BE2C (cell line): Measurements from ENCODE around the gene PSME3.

Experiments
- DNase-seq: peaks from one replicate; pipeline ENCODE4 v3.0.0-alpha.2; 2020
- H3K27me3 ChIP-seq: fragments of 250-450 bp; sonication (Bioruptor Pico); 2 replicates; pipeline ENCODE4 v1.5.1; 2020; ENCODE audit warnings: mild to moderate bottlenecking
- H3K36me3 ChIP-seq: fragments of 250-450 bp; sonication (Bioruptor Pico); 2 replicates; pipeline ENCODE4 v1.5.1; 2020; ENCODE audit warnings: mild to moderate bottlenecking
- H3K4me1 ChIP-seq: fragments of 250-450 bp; sonication (Bioruptor Pico); 2 replicates; pipeline ENCODE4 v1.5.1; 2020
- H3K4me3 ChIP-seq: 2 replicates; pipeline ENCODE4 v1.5.1; 2011; ENCODE audit warnings: low read depth, low read length
- H3K9me3 ChIP-seq: fragments of 250-450 bp; sonication (Bioruptor Pico); 2 replicates; pipeline ENCODE4 v1.5.1; 2020
- TF ChIP-seq, protein P1 (sequence below): IDR thresholded peaks from 2 replicates; pipeline ENCODE4 v1.5.1; 2012; ENCODE audit warnings: mild to moderate bottlenecking, low read depth, low read length

Gene PSME3

DNA sequence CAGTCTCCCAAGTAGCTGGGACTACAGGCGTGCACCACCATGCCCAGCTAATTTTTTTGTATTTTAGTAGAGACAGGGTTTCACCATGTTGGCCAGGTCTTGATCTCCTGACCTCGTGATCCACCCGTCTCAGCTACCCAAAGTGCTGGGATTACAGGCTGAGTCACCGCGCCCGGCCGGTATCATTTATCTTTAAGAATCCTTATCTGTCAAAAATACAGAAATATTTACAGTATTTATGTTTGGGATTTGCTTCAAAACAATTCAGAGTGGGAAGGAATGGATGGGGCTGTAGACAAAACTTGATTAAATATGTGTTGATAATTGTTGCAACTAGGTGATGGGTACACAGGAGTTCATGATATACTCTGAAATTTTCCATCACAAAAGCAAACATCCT is 12.0 kb upstream of the PSME3 start:
- no peaks in the 10 kb centered on the region for H3K4me1 ChIP-seq
- H3K27me3 ChIP-seq, result no peaks in the 10 kb centered on the region
- DNase-seq, result no peak
- peaks cover 21% of the 10 kb centered on the region for H3K36me3 ChIP-seq
- H3K9me3 ChIP-seq, result no peaks in the 10 kb centered on the region
- no peak overlapping the region for H3K4me3 ChIP-seq
- TF ChIP-seq, protein P1, sequence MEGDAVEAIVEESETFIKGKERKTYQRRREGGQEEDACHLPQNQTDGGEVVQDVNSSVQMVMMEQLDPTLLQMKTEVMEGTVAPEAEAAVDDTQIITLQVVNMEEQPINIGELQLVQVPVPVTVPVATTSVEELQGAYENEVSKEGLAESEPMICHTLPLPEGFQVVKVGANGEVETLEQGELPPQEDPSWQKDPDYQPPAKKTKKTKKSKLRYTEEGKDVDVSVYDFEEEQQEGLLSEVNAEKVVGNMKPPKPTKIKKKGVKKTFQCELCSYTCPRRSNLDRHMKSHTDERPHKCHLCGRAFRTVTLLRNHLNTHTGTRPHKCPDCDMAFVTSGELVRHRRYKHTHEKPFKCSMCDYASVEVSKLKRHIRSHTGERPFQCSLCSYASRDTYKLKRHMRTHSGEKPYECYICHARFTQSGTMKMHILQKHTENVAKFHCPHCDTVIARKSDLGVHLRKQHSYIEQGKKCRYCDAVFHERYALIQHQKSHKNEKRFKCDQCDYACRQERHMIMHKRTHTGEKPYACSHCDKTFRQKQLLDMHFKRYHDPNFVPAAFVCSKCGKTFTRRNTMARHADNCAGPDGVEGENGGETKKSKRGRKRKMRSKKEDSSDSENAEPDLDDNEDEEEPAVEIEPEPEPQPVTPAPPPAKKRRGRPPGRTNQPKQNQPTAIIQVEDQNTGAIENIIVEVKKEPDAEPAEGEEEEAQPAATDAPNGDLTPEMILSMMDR, result no peak

GRCh38 chr17:42827472-42827871 is 5.7 kb upstream of the PSME3 start:
- TF ChIP-seq, protein P1, result no peak
- Histone ChIP-seq H3K4me1 (no peaks in the 10 kb centered on the region), H3K36me3 (no peaks in the 10 kb centered on the region), H3K9me3 (no peaks in the 10 kb centered on the region), H3K27me3 (peaks cover 6% of the 10 kb centered on the region; the same call in 1 of the 2 replicates), H3K4me3 (no peak overlapping the region)
- no peak for DNase-seq

DNA sequence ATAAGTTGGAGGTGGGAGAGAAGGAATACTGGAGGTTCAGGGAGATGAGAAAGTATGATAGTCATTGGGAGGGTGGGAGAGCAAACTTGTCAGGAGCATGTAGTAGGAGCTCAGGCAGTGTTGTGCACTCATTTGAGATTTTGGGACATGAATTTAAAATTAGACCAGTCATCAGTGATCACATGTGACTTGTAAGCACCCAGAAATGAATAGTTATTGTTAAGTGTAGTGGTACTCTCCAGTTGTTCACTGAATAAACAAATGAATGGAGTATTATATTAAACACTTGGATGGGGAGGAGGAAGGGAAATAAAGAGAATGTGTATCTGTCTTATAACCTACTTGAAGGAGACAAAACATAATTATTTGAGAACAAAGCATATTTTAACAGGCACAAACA is 2.2 kb upstream of the PSME3 start:
- Histone ChIP-seq H3K4me3 (no peak overlapping the region), H3K27me3 (peaks cover 6% of the 10 kb centered on the region; the same call in 1 of the 2 replicates), H3K4me1 (no peaks in the 10 kb centered on the region), H3K36me3 (peaks cover 20% of the 10 kb centered on the region), H3K9me3 (no peaks in the 10 kb centered on the region)
- TF ChIP-seq, protein P1, result no peak
- DNase-seq, result no peak

DNA sequence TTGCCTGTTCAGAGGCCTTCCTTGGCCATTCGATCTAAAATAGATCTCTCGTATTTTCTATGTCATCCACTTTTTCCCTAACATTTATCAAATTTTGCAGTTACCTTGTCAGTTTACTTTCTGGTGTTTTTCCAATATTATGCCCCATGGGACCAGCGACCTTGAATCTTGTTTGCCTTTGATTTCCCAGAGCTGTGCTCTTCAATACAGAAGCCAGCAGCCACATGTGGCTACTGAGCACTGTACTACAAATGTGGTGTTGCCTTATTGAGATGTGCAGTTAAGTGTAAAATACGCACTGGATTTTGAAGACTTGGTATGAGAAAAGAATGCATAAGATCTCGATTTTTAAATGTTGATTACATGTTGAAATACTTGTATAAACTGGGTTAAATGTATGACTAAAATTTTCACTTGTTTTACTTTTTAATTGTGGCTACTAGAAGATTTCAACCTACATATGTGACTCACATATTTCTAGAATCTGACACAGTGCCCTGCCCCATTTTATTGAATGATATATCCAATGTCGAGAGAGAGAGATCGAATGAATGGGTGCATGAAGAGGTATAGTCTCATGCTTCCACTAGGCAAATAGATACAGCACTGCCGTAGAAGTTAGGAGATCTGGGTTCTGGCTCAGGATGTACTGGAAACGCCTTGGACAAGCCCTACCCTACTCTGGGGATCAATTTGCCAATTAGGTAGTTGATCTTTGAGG is 824 bp upstream of the PSME3 start:
- Histone ChIP-seq H3K27me3 (peaks cover 6% of the 10 kb centered on the region; the same call in 1 of the 2 replicates), H3K9me3 (no peaks in the 10 kb centered on the region), H3K4me1 (no peaks in the 10 kb centered on the region), H3K36me3 (peaks cover 31% of the 10 kb centered on the region), H3K4me3 (peak overlapping the region; percentile 100)
- TF ChIP-seq, protein P1, result no peak
- no peak for DNase-seq

- TF ChIP-seq, protein P1, result no peak
- Histone ChIP-seq H3K4me1 (no peaks in the 10 kb centered on the region), H3K36me3 (peaks cover 46% of the 10 kb centered on the region), H3K9me3 (no peaks in the 10 kb centered on the region), H3K4me3 (peak overlapping the region; percentile 100), H3K27me3 (no peaks in the 10 kb centered on the region)
- peak; percentile 49 for DNase-seq
Measured at GRCh38 chr17:42833767-42834422, 698 bp downstream of the PSME3 start.

GRCh38 chr17:42835732-42836131 is 2.5 kb downstream of the PSME3 start:
- no peaks in the 10 kb centered on the region for H3K4me1 ChIP-seq
- H3K9me3 ChIP-seq, result no peaks in the 10 kb centered on the region
- H3K36me3 ChIP-seq, result peaks cover 62% of the 10 kb centered on the region
- H3K4me3 ChIP-seq, result no peak overlapping the region
- H3K27me3 ChIP-seq, result no peaks in the 10 kb centered on the region
- TF ChIP-seq, protein P1, result no peak
- no peak for DNase-seq
